HG02623 (cell line): ENCODE measurements around the gene TRAPPC4.
"Not testable (repeated sequence)": the region's sequence is repeated elsewhere in the genome, so short reads cannot be mapped to it uniquely, and the experiment has no call there.

Experiments
- ATAC-seq: cut with Tn5 transposase; IDR thresholded peaks from one replicate; pipeline ENCODE4 v1.9.1; 2021; ENCODE audit warnings: moderate library complexity; ENCODE audit not compliant: unreplicated experiment

TRAPPC4 gene

DNA sequence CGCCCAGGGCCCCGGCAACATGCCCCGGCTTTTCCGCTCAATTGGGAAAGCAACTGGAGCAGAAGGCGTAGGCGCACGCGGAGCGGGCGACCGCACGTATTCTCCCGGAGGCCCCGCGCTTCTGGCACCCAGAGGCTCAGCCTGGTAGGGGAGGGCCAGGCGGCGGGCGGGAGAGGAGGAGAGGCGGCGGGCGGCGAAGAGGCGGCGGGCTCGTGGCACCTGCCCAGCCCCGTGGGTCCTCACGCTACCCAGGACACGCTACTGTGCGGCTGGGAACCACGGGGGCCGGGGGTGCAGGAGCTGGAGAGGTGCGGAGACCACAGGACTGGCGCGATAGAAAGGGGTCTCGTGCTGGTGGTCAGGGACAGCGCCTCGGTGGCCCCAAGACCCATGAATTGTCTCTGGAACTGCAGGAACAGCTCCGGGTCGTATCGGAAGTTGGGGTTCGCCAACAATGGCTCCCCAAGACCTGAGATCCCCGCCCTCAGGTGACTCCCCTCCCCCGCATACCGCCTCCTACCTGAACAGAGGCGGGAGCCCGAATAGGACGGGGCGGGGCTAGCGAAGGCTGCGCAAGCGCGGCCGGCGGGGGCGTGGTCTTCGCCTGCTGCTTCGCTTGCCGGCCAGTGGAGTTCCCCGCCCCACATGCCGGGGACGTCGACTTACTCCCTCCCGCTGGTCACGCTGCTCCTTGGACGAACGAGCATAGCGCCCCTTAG lies 11.9 kb downstream of the TRAPPC4 start, which contains the start of gene SLC37A4:
Gene SLC37A4 (minus strand): TSS at position 549 of the 719 bp plus-strand sequence.
- ATAC-seq: peak; percentile 86

DNA sequence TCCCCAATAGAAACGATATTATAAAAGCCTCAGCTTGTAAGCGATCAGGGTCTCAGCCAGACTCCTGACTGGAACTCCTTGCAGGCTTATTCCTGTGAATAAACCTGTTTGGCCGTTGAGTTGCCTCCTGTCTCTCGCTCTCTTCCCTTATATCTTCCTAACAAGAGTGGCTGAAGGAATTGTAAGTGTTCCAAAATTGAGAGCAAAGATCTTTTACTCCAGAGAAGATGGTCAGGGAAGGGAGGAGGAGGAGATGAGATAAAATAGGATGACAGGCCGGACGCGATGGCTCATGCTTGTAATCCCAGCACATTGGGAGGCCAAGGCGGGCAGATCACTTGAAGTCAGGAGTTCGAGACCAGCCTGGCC lies 13.3 kb downstream of the TRAPPC4 start:
- ATAC-seq: no peak

DNA sequence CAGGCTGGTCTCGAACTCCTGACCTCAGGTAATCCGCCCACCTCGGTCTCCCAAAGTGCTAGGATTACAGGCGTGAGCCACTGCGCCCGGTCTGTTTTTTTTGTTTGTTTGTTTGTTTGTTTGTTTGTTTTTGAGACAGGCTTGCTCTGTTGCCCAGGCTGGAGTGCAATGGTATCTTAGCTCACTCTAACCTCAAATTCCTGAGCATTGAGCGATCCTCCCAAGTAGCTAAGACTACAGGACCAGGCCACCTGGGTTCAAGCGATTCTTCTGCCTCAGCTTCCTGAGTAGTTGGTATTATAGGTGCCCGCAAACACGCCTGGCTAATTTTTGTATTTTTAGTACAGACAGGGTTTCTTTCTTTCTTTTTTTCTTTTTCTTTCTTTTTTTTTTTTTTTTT lies 14.9 kb downstream of the TRAPPC4 start:
- not testable (repeated sequence) for ATAC-seq

DNA sequence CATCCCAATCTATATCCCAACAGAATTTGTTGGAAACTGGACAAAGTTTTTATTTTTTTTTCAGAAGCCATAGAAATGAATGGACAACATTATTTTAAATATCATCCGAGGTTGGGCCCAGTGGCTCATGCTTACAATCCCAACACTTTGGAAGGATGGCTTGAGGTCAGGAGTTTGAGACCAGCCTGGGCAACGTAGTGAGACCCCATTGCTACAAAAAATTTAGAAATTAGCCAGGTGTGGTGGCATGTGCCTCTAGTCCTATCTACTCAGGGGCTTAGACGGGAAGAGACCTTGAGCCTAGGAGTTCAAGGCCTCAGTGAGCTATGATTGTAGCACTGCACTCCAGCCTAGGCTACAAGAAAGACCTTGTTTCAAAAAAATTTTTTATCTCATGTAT lies 16.2 kb downstream of the TRAPPC4 start:
- no peak for ATAC-seq

DNA sequence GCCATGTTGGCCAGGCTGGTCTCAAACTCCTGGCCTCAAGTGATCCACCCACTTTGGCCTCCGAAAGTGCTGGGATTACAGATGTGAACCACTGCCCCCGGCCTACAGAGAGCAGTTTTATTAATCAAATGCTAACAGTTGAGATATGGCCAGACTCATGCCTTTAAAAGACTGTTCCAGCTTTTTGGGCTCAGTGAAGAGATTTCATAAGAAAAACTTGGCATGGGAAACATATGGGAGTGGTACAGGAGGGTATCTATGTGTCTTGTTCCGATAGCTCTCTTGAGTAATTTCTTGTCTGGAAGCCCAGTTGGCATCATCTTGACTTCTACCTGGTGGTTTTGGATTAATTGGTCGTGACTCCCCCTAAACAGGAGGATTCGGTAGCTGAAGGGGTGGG lies 20.3 kb downstream of the TRAPPC4 start:
- no peak for ATAC-seq

DNA sequence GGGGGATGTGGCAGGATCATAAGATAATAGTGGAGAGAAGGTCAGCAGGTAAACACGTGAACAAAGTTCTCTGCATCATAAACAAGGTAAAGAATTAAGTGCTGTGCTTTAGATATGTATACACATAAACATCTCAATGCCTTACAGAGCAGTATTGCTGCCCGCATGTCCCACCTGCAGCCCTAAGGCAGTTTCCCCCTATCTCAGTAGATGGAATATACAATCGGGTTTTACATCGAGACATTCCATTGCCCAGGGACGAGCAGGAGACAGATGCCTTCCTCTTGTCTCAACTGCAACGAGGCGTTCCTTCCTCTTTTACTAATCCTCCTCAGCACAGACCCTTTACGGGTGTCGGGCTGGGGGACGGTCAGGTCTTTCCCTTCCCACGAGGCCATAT lies 20.9 kb downstream of the TRAPPC4 start:
- not testable (repeated sequence) for ATAC-seq

DNA sequence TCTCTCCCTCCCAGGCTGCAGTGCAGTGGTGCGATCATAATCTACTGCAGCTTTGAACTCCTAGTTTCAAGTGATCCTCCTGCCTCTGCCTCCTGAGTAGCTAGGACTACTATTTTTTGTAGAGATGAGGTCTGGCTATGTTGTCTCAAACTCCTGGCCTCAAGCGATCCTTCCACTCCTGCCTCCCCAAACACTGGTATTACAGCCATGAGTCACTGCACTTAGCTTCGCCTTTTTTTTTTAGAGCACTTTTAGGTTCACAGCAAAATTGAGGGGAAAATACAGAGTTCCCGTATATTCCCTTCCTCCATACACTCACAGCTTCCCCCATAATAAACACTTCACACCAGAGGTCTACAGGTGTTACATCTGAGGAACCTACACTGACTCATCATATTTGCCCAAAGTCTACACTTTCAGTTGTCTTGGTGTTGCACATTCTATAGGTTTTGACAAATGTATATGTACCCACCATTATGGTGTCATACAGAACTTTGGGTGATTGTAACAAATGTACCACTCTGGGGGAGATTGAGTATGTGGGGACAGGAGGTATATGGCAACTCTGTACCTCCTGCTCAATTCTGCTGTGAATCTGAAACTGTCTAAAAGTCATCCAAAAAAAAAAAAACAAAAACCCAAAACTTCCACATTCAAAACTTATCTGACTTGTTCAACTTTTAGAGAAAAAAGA lies 23.4 kb downstream of the TRAPPC4 start:
- ATAC-seq: no peak

DNA sequence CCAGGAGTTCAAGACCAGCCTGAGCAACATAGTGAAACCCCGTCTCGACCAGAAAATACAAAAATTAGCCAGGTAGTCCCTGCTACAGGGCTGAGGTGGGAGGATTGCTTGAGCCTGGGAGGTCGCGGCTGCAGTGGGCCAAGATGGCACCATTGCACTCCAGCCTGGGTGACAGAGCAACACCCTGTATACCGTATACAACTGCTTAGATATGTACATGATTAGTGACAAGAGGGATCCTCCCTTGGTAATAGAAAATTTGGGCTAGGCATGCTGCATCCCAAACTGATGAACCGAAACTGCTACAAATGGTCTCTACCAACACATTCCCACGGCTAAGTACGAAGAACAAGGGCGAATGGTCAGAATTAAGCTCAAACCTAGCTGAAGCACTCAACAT lies 24.4 kb downstream of the TRAPPC4 start:
- ATAC-seq: no peak

DNA sequence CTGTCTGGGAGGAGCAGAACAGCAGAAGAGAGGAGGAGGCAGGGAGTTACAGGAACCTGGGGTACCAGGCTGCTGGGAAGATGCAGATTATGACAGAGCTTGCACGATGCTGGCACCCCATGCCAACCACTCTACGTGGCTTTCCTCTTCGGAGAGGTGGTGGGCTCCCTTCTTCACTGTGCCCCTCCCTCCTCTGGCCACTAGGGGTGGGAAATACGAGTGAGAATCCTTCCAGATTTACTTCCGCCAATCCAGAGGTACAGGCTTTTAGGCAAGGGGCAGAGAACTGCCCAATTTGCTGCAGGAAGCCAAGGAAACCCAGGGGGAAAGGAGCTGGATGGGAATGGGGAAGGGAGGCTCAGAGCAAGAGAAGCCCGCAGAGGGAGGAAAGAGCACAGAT lies 26.1 kb downstream of the TRAPPC4 start:
- ATAC-seq: no peak

DNA sequence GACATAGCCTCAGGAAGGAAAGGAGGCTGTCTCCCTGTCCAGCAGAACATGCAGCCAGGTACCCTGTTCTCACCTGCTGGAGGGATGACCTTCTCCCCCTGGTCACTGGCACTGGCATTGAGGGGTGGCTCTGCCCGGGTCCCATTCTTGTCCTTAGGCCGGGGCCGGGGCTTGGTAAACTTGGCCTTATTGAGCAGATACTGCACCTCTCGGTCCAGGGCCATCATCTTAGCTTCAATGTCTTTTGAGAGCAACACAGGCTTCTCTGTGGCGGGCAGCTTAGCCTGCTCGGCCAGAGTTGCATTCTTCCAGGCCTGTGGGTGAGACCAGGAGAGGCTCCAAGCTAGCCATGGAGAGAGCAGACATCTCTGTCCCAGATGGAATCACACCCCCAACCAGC lies 27.9 kb downstream of the TRAPPC4 start:
- ATAC-seq: no peak

DNA sequence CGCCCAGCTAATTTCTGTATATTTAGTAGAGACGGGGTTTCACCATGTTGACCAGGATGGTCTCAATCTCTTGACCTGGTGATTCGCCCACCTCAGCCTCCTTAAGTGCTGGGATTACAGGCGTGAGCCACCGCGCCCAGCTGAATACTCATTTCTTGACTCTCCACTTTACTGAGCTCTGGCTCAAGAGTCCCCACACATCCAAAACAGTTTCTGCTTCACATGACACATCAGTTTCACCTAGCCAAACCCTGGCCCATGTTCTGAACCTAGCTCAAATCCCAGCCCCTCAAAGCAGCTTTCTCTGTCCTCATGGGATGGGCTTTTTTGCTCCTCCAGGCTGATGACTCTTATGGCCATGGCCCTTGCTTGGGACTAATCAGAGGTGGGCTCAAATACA lies 28.6 kb downstream of the TRAPPC4 start:
- no peak for ATAC-seq

DNA sequence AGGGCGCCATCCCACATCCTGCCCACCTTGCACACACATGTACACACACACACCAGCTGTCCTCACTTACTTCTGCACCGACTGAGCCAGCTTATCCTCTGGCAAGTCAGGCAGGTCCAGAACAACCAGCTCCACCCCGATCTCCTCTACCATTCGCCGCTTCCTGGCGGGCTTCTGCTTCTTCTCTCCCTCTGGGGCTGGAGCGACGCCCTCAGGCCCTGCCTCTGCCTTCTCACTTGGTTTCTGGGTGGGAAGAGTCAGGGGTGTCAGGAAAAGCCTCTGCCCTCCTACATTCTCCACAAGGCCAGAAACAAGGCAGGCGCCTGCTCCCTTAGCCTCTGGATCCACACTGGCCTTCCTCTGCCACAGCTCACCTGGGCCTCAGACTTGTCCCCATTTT lies 30.1 kb downstream of the TRAPPC4 start:
- ATAC-seq: no peak

DNA sequence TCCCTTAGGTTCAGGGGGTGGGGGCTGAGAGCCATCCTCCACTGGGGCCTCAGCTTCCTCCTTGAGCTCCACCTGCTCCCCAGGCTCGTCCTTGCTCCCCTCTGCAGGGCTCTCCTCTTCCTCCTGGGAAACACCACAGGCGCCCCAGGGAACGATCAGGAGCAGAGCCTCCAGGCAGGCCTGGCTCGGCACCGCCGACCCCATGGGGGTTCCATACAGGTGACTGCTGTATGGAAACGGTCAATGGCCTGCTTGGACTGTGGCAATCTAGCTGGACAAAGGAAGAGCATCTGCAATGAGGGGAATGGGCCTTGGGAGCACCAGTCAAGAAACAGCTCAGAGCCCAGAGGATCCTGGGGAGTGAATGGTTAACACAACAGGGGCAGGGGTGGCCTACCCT lies 30.5 kb downstream of the TRAPPC4 start:
- no peak for ATAC-seq

DNA sequence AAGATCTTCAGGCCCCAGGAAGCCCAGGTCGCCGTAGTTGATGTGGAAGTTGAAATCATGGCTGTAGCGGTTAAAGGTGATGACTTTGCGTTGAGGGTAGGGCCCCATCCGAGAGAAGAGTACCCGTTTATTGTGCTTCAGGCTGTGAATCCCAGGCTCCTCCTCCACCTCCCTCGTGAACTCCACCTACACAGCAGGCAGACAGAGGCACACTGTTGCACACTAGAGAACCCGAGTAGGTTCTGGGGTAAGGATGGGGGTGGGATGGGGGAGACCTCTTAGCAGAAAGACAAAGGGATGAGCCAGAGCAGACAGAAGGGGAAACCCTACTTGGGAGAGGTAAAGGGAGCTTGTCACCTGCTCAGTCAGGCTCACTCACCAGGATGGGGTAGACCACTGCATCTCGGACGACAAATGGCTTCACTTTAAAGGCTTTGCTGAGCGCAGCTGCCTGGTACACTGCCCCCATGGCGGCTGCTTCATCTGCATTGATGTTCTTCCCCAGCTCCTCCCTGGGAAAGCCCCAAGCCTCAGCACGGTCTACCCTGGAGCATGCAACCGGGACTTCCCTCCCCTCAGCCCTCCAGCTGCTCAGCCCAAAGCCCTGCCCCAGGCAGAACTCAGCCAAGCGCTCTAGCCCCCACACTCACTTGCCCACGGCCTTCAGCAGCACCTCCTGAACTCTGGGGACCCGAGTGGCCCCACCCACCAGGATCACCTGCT lies 33.0 kb downstream of the TRAPPC4 start:
- ATAC-seq: peak; percentile 38

DNA sequence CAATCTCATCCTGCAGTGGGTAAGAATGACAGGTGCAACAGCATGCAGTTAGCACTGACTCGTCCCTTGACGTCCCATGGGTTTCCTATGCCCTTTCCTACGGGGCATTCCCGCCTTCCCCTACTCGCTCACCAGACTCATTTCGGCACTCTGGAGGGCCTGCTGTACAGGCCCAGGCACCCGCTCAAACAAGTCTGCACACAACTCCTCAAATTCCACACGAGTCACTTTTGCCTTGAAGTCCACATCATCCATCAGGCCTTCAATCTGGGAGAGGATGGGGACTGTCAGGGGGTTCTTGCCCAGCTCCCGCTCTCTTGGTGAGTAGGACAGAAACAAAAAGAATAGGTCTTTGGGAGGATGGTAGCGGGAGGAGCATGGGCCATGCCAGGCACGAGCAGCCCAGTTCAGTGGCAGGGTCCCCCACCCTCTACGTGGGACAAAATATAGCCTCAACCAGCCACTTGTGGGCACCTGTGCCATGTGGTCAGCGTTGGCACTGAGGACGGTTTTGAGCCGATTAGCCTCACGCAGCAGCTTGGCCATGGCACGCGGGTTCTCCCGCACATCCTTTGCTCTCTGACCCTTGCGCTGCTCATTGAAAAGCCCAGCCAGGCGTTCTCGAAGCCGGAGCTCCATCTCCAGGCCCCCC lies 33.7 kb downstream of the TRAPPC4 start:
- ATAC-seq: no peak

DNA sequence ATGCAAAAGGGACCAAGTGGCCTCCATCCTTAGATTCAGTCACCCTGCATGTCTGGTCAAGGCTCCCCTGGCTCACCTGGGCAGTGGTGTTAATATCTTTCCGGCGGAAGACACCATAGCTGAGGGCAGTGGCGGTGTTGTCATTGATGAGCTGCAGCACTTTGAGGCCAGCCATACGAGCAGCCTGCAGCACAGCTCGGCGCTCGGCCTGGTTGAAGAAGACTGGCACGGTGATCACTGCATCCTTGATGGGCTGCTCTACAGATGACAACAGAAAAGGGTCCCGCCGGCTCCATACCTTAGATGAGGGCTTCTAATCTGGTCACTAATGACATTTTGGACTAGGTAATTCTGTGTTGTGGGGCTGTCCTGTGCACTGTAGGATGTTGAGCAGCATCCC lies 35.9 kb downstream of the TRAPPC4 start:
- ATAC-seq: no peak

DNA sequence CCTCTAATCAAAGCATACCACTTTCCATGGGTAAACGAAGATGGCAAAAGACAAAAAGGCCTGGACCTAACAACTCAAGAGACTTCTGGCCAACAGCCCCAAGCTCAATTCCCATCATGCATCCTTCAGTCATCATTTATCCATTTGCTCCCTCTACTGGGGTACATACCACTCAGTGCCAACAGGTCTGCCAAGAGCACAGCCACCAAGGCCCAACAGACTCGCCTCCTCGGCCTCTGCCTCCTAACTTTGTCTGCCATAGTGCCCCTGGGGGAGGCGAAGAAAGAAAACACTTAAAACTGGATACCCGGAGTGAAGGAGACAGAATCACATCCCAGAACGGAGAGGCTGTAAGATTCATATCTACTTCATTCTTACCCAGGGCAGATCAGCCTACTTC lies 37.3 kb downstream of the TRAPPC4 start:
- no peak for ATAC-seq

DNA sequence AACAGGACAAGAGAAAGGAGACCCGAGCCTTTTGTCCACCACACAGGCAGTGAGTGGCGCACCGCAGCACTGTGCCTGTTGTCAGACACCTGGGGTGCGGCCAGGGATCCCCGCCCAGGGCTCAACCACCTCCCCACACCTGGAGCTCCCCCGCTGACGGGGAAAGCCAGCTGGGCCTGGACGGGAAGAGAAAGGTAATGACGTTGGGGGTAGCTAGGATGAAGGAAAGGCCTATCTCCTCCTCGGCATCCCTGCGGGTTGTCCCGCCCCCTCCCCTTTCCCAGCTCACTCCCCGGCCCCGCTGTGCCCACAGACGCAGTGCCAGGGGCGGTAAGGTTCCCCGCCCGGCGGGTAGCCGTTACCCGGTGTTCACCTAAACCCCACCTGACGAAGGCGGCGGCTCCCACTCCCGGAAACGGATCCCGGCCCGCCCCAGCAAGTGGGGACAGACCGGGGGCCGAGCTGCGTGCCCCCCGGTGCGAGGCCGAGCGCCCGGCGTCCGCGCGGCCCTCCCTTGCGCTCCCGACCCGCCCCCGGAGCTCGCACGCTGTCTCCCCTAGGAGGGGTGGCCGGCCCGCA lies 37.9 kb downstream of the TRAPPC4 start:
- ATAC-seq: no peak

DNA sequence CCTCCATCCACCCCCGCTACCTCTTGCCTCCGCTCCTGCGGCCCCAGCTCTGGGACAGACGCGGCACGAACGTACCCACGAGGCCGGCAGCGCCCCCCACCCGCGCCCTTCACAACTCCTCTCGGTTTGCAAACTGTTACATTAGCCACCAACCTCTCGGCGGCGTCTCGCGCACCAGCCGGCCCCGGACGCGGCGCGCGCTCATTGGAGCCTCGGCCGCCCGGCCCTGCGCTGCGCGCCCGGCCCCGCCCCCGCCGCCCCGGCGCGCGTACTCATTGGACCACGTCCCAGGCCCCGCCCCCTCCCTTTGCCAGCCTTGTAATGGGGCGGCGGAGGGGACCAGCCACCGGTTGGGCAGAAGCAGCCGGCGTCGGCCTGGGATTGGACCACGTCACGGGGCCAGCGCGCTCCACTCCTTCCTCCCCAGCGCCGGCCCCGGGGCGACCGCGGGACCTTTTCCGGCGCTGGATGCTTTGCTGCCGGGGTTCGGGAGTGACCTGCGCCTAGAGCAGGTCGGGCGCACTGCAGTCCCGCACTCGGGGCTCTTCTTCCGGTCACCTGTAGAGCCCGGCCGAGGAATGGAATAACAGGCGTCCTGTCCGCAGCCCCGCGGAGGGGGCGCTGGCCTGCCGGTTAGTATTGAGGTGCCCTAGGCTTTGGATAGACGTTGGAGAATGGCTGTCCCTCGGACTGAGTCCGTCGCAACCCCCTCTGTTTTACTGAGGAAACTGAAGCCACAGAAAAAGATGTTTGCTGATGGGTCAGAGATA lies 38.6 kb downstream of the TRAPPC4 start, which contains the start of gene HYOU1:
Gene HYOU1 (minus strand): TSS at position 206 of the 770 bp plus-strand sequence. CDS start 1,045 bp downstream, outside the sequence.
- ATAC-seq: peak; percentile 87

DNA sequence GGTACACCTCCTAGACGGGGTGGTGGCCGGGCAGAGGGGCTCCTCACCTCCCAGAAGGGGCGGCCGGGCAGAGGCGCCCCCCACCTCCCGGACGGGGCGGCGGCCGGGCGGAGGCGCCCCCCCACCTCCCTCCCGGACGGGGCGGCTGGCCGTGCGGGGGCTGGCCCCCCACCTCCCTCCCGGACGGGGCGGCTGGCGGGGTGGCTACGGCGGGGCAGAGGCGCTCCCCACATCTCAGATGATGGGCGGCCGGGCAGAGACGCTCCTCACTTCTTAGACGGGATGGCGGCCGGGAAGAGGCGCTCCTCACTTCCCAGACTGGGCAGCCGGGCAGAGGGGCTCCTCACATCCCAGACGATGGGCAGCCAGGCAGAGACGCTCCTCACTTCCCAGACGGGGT lies 40.6 kb downstream of the TRAPPC4 start:
- ATAC-seq: not testable (repeated sequence)
